Measurements from ENCODE around the gene SLC1A7. TPM values are rescaled to one million over a fixed set of nuclear protein-coding genes. Genes with fewer than 3 reads are reported as not detected.

The SLC1A7 gene
- total RNA-seq, 1 donor from 2014 or later, result not detected

DNA sequence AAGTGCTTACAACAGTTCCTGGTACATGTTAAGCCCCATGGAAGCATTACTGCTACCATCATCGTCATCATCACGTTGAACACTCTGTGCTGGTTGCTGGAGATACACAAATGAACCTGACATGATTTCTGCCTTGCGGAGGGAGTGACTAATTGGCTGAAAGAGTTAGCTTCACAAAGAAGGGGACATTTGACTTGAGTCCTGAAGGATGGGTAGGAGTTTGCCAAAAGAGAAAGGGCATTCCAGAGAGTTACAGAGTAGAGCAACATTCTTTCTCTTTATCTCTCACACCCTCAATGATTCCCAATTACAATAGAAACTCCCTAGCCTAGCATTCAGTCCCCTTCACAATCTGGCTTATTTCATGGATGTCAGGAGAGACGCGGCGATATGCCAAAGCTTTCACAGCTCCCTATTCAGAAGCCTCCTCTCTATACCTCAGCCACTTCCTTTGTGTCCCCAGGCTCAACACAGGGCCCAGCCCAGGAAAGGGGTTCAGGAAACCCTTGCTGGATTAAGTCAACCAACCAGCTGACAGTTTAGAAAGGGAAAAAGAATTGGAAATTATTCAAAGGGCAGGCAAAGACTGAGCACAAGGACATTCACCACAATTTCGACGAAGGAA lies 38.0 kb downstream of the SLC1A7 start:
- Mint-ChIP-seq H3K4me1 (ENCODE audit: unreplicated experiment) (peaks cover 19% of the 10 kb centered on the region), H3K9me3 (ENCODE audit: unreplicated experiment) (no peaks in the 10 kb centered on the region), H3K27ac (ENCODE audit: unreplicated experiment) (no peak overlapping the region), H3K27me3 (ENCODE audit: unreplicated experiment) (no peaks in the 10 kb centered on the region), H3K36me3 (ENCODE audit: unreplicated experiment) (no peaks in the 10 kb centered on the region), H3K4me3 (ENCODE audit: unreplicated experiment) (no peak overlapping the region)
- no peak for TF ChIP-seq CTCF (IDR thresholded peaks at IDR 0.05)
- DNase-seq (ENCODE audit: extremely low spot score, unreplicated experiment), result no peak

GRCh38 chr1:53094533-53094919 lies 47.9 kb downstream of the SLC1A7 start:
- DNase-seq (ENCODE audit: extremely low spot score, unreplicated experiment), result no peak
- no peak overlapping the region for H3K4me3 Mint-ChIP-seq (ENCODE audit: unreplicated experiment)
- H3K27me3 Mint-ChIP-seq (ENCODE audit: unreplicated experiment), result no peaks in the 10 kb centered on the region
- no peak for TF ChIP-seq CTCF (IDR thresholded peaks at IDR 0.05)
- peaks cover 2% of the 10 kb centered on the region for H3K4me1 Mint-ChIP-seq (ENCODE audit: unreplicated experiment)
- H3K9me3 Mint-ChIP-seq (ENCODE audit: unreplicated experiment), result no peaks in the 10 kb centered on the region
- no peaks in the 10 kb centered on the region for H3K36me3 Mint-ChIP-seq (ENCODE audit: unreplicated experiment)
- H3K27ac Mint-ChIP-seq (ENCODE audit: unreplicated experiment), result no peak overlapping the region

- DNase-seq (ENCODE audit: extremely low spot score, unreplicated experiment), result no peak
- Mint-ChIP-seq H3K9me3 (ENCODE audit: unreplicated experiment) (no peaks in the 10 kb centered on the region), H3K36me3 (ENCODE audit: unreplicated experiment) (no peaks in the 10 kb centered on the region), H3K27ac (ENCODE audit: unreplicated experiment) (no peak overlapping the region), H3K27me3 (ENCODE audit: unreplicated experiment) (no peaks in the 10 kb centered on the region), H3K4me1 (ENCODE audit: unreplicated experiment) (peaks cover 7% of the 10 kb centered on the region), H3K4me3 (ENCODE audit: unreplicated experiment) (no peak overlapping the region)
- TF ChIP-seq CTCF (IDR thresholded peaks at IDR 0.05), result no peak
Measured at GRCh38 chr1:53093778-53094532, 48.5 kb downstream of the SLC1A7 start.

DNA sequence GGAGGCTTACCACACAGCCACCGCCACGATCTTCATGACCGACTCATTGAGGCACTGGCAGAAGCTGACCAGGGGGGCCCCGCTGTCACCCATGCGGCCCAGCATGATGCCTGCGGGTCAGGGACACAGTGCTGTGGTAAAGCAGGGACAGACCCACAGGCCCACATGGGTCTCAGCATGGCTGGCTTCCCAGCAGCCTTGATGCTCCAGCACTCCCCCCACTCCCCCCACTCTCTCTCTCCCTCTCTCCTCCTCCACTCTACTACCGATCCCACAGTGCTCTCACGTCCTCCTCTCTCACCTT lies 49.0 kb downstream of the SLC1A7 start:
- no peak for TF ChIP-seq CTCF (IDR thresholded peaks at IDR 0.05)
- H3K4me3 Mint-ChIP-seq (ENCODE audit: unreplicated experiment), result no peak overlapping the region
- H3K36me3 Mint-ChIP-seq (ENCODE audit: unreplicated experiment), result no peaks in the 10 kb centered on the region
- no peak for DNase-seq (ENCODE audit: extremely low spot score, unreplicated experiment)
- no peak overlapping the region for H3K27ac Mint-ChIP-seq (ENCODE audit: unreplicated experiment)
- H3K9me3 Mint-ChIP-seq (ENCODE audit: unreplicated experiment), result no peaks in the 10 kb centered on the region
- H3K4me1 Mint-ChIP-seq (ENCODE audit: unreplicated experiment), result peaks cover 7% of the 10 kb centered on the region
- no peaks in the 10 kb centered on the region for H3K27me3 Mint-ChIP-seq (ENCODE audit: unreplicated experiment)

GRCh38 chr1:53092659-53093450 lies 49.6 kb downstream of the SLC1A7 start:
- H3K27ac Mint-ChIP-seq (ENCODE audit: unreplicated experiment), result no peak overlapping the region
- no peaks in the 10 kb centered on the region for H3K9me3 Mint-ChIP-seq (ENCODE audit: unreplicated experiment)
- no peak for TF ChIP-seq CTCF (IDR thresholded peaks at IDR 0.05)
- H3K4me3 Mint-ChIP-seq (ENCODE audit: unreplicated experiment), result no peak overlapping the region
- no peaks in the 10 kb centered on the region for H3K27me3 Mint-ChIP-seq (ENCODE audit: unreplicated experiment)
- H3K4me1 Mint-ChIP-seq (ENCODE audit: unreplicated experiment), result peaks cover 7% of the 10 kb centered on the region
- no peaks in the 10 kb centered on the region for H3K36me3 Mint-ChIP-seq (ENCODE audit: unreplicated experiment)
- no peak for DNase-seq (ENCODE audit: extremely low spot score, unreplicated experiment)

Measured in osteocyte (in vitro differentiated cells).